Activated B cell treated with CpG ODN at 0.5 μM for 24 hours (primary cell): ENCODE results near the gene CYGB. TPM values are rescaled to one million over a fixed set of nuclear protein-coding genes. Genes with fewer than 3 reads are reported as not detected.

Experiments used
- ATAC-seq: fragments of 200-7000 bp; cut with Tn5 transposase; one replicate; pipeline ENCODE4 v1.10.0; 2021; ENCODE audit warnings: low read depth, mild to moderate bottlenecking, moderate library complexity
- CTCF ChIA-PET: fragments of 350-600 bp; sonication (Branson Sonifier 250); formaldehyde crosslinking; loops from one replicate; lab custom pipeline; 2021; ENCODE audit warnings: antibody characterized with exemption; lab: Charles Lee
- POLR2A ChIA-PET: fragments of 350-600 bp; sonication (Branson Sonifier 250); formaldehyde crosslinking; loops from one replicate; lab custom pipeline; 2021; ENCODE audit warnings: antibody characterized with exemption; lab: Charles Lee
- DNase-seq: peaks from one replicate; pipeline ENCODE4 v3.0.0; 2022
- H3K27ac Mint-ChIP-seq: one replicate; pipeline ENCODE4 v1.8.0; 2020; ENCODE audit warnings: mixed read lengths
- H3K27me3 Mint-ChIP-seq: one replicate; pipeline ENCODE4 v1.8.0; 2021; ENCODE audit warnings: mixed read lengths
- H3K36me3 Mint-ChIP-seq: one replicate; pipeline ENCODE4 v1.8.0; 2021; ENCODE audit warnings: low read depth, mixed read lengths
- H3K4me1 Mint-ChIP-seq: one replicate; pipeline ENCODE4 v1.8.0; 2021; ENCODE audit warnings: mixed read lengths
- H3K4me3 Mint-ChIP-seq: one replicate; pipeline ENCODE4 v1.8.0; 2020; ENCODE audit warnings: mild to moderate bottlenecking, mixed read lengths
- H3K9me3 Mint-ChIP-seq: one replicate; pipeline ENCODE4 v1.8.0; 2020; ENCODE audit warnings: mixed read lengths
- CTCF ChIP-seq: fragments of 200-600 bp; IDR thresholded peaks from one replicate; pipeline ENCODE4 v1.8.0; 2022; ENCODE audit warnings: antibody characterized with exemption, mild to moderate bottlenecking
- intact Hi-C: fragments of 100-400 bp; cut with micrococcal nuclease; formaldehyde crosslinking; loops from one replicate; pipeline ENCODE4 v1.15.1; 2024
- total RNA-seq: library from RNA; stranded (reverse); gene quantifications from 2 replicates; pipeline ENCODE4 v1.2.3, GENCODE V29; 2022

Gene CYGB
- total RNA-seq, 1 donor from 2014 or later: 0.49 TPM

GRCh38 chr17:76549215-76549518 is 11.7 kb upstream of the CYGB start:
- DNase-seq (no peak), ATAC-seq (no peak)
- H3K9me3 Mint-ChIP-seq: no peaks in the 10 kb centered on the region
- POLR2A ChIA-PET: interaction anchor here (1.1 kb wide), 1 partner anchor 26 kb away, joined by 4 read pairs; no protein-coding TSS in a partner anchor
- intact Hi-C loops: no loop called here
- no peak overlapping the region for H3K4me3 Mint-ChIP-seq
- no peak for TF ChIP-seq CTCF
- peaks cover 2% of the 10 kb centered on the region for H3K27me3 Mint-ChIP-seq
- peaks cover 9% of the 10 kb centered on the region for H3K4me1 Mint-ChIP-seq
- H3K27ac Mint-ChIP-seq: no peak overlapping the region
- CTCF ChIA-PET: interaction anchor here (1.9 kb wide), 1 partner anchor 26 kb away, joined by 15 read pairs; no protein-coding TSS in a partner anchor
- no peaks in the 10 kb centered on the region for H3K36me3 Mint-ChIP-seq

GRCh38 chr17:76548378-76549214 is 11.1 kb upstream of the CYGB start:
- intact Hi-C loops: no loop called here
- POLR2A ChIA-PET: interaction anchor here (1.1 kb wide), 1 partner anchor 26 kb away, joined by 4 read pairs; no protein-coding TSS in a partner anchor

GRCh38 chr17:76547642-76548202 is 10.2 kb upstream of the CYGB start:
- ChIA-PET POLR2A (interaction anchor here (1.2 to 5.4 kb wide), 2 partner anchors 19 to 25 kb away, joined by 4 to 51 read pairs; no protein-coding TSS in a partner anchor), CTCF (interaction anchor here (1.0 to 4.6 kb wide), 9 partner anchors 10 to 134 kb away, joined by 3 to 88 read pairs (median 8); no protein-coding TSS in a partner anchor)
- DNase-seq: no peak
- H3K27ac Mint-ChIP-seq: no peak overlapping the region
- H3K4me1 Mint-ChIP-seq: peaks cover 5% of the 10 kb centered on the region
- ATAC-seq: no peak
- intact Hi-C loops: loop anchor here (1.0 kb wide), 4 partner anchors 19 to 244 kb away; no protein-coding TSS in a partner anchor
- no peak for TF ChIP-seq CTCF
- H3K27me3 Mint-ChIP-seq: peaks cover 8% of the 10 kb centered on the region
- H3K4me3 Mint-ChIP-seq: no peak overlapping the region
- no peaks in the 10 kb centered on the region for H3K36me3 Mint-ChIP-seq
- no peaks in the 10 kb centered on the region for H3K9me3 Mint-ChIP-seq

More at GRCh38 chr17:76548378-76549214, 11.1 kb upstream of the CYGB start:
- Mint-ChIP-seq H3K36me3 (no peaks in the 10 kb centered on the region), H3K27me3 (peaks cover 8% of the 10 kb centered on the region), H3K27ac (no peak overlapping the region), H3K9me3 (no peaks in the 10 kb centered on the region), H3K4me3 (no peak overlapping the region), H3K4me1 (peaks cover 5% of the 10 kb centered on the region)
- DNase-seq: no peak
- CTCF ChIA-PET: interaction anchor here (1.9 kb wide), 1 partner anchor 26 kb away, joined by 15 read pairs; no protein-coding TSS in a partner anchor
- no peak for TF ChIP-seq CTCF
- ATAC-seq: no peak

GRCh38 chr17:76547183-76547641 is 9.7 kb upstream of the CYGB start:
- Mint-ChIP-seq H3K27ac (no peak overlapping the region), H3K27me3 (peaks cover 8% of the 10 kb centered on the region), H3K4me1 (peaks cover 5% of the 10 kb centered on the region), H3K4me3 (no peak overlapping the region), H3K9me3 (no peaks in the 10 kb centered on the region), H3K36me3 (no peaks in the 10 kb centered on the region)
- ATAC-seq (peak; percentile 94), DNase-seq (no peak)
- no peak for TF ChIP-seq CTCF
- POLR2A ChIA-PET: interaction anchor here (0.8 to 5.4 kb wide), 4 partner anchors 18 to 32 kb away, joined by 4 to 51 read pairs (median 5); no protein-coding TSS in a partner anchor
- CTCF ChIA-PET: interaction anchor here (0.6 to 4.6 kb wide), 12 partner anchors 10 to 161 kb away, joined by 3 to 88 read pairs (median 4); no protein-coding TSS in a partner anchor
- intact Hi-C loops: loop anchor here (1.0 kb wide), 4 partner anchors 19 to 244 kb away; no protein-coding TSS in a partner anchor
